Neural cell (in vitro differentiated cells): ENCODE results near the gene MAP3K7.

Source experiments
- EP300 ChIP-seq: fragments of 450-650 bp; conservative IDR thresholded peaks from 2 replicates; pipeline ENCODE4 v1.6.1; 2014; ENCODE audit warnings: antibody characterized with exemption, mild to moderate bottlenecking, moderate library complexity; ENCODE audit not compliant: poor library complexity, severe bottlenecking
- EZH2 ChIP-seq: fragments of 200-600, 300-800 bp; shearing (Covaris generic), sonication (generic); IDR thresholded peaks from 2 replicates; pipeline ENCODE4 v1.6.1; 2014; ENCODE audit warnings: antibody characterized with exemption, low read length, borderline replicate concordance, mild to moderate bottlenecking; ENCODE audit not compliant: insufficient read depth, poor library complexity, severe bottlenecking
- RAD21 ChIP-seq: fragments of 450-650 bp; conservative IDR thresholded peaks from 2 replicates; pipeline ENCODE4 v1.6.1; 2014; ENCODE audit warnings: antibody characterized with exemption, mild to moderate bottlenecking, moderate library complexity
- TF ChIP-seq, protein P1 (sequence below): fragments of 450-650 bp; IDR thresholded peaks from 2 replicates; pipeline ENCODE4 v1.5.1; 2014; ENCODE audit warnings: antibody characterized with exemption, mild to moderate bottlenecking, moderate library complexity; ENCODE audit not compliant: poor library complexity, severe bottlenecking

DNA sequence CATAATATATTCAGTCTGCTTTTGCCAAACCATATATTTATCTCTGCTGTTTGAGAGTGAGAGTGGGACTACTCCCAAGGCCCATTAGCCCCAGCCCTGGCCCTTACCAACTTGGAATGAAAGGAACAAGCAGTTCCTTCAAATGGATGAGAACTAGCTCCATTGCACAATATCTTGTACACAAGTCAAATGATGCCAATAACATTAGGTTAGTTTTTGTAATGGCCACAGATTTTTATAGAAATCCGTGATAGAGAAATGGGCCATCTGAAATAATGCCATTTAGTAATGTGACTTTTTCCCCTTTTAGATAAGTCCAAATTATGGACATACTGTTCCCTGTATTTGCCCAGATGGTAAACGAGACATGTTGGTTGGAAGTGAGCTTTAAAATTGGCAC lies 117.0 kb downstream of the MAP3K7 start:
- TF ChIP-seq, protein P1, sequence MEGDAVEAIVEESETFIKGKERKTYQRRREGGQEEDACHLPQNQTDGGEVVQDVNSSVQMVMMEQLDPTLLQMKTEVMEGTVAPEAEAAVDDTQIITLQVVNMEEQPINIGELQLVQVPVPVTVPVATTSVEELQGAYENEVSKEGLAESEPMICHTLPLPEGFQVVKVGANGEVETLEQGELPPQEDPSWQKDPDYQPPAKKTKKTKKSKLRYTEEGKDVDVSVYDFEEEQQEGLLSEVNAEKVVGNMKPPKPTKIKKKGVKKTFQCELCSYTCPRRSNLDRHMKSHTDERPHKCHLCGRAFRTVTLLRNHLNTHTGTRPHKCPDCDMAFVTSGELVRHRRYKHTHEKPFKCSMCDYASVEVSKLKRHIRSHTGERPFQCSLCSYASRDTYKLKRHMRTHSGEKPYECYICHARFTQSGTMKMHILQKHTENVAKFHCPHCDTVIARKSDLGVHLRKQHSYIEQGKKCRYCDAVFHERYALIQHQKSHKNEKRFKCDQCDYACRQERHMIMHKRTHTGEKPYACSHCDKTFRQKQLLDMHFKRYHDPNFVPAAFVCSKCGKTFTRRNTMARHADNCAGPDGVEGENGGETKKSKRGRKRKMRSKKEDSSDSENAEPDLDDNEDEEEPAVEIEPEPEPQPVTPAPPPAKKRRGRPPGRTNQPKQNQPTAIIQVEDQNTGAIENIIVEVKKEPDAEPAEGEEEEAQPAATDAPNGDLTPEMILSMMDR = no peak
- no peak for TF ChIP-seq EZH2
- TF ChIP-seq RAD21 = no peak
- no peak for TF ChIP-seq EP300
